ENCODE results near the gene DLG1.

GRCh38 chr3:197082871-197083270 is 215.5 kb downstream of the DLG1 start:
- TF ChIP-seq CTCF (IDR thresholded peaks at IDR 0.05) (no peak), POLR2A (IDR thresholded peaks at IDR 0.05) (no peak)
